OCI-LY7 (cell line): Measurements from ENCODE around the gene MSLN. TPM values are rescaled to one million over a fixed set of nuclear protein-coding genes. Genes with fewer than 3 reads are reported as not detected.
A peak's percentile ranks its signal among the peaks of the same experiment; 100 is the strongest.

Source experiments
- BruUV-seq: library from RNA; stranded (reverse); fragments of 400-500 nt; replicated peaks from 2 replicates; lab custom pipeline; 2021; lab: Mats Ljungman, UMichigan
- CTCF ChIA-PET: fragments of 300-600 bp; sonication (Branson Sonifier 250); formaldehyde crosslinking; loops from one replicate; lab custom pipeline; 2022; ENCODE audit warnings: antibody characterized with exemption; ENCODE audit not compliant: unreplicated experiment; lab: Charles Lee
- POLR2A ChIA-PET: fragments of 300-600 bp; sonication (Branson Sonifier 250); formaldehyde crosslinking; loops from one replicate; lab custom pipeline; 2022; ENCODE audit warnings: antibody characterized with exemption; lab: Charles Lee
- DNase-seq: peaks from one replicate; pipeline ENCODE4 v3.0.0-alpha.2; 2015; ENCODE audit warnings: low spot score
- H2AFZ ChIP-seq: fragments of 200-600 bp; sonication (generic), shearing (Covaris generic); 2 replicates; pipeline ENCODE4 v1.6.1; 2014; ENCODE audit warnings: mild to moderate bottlenecking, antibody characterized with exemption, low read length, moderate library complexity
- H3K27ac ChIP-seq: fragments of 200-600 bp; sonication (generic); 2 replicates; pipeline ENCODE4 v1.5.1; 2014; ENCODE audit warnings: mixed run types, low read depth, mild to moderate bottlenecking, moderate library complexity, low read length, inconsistent platforms; ENCODE audit not compliant: poor library complexity, severe bottlenecking
- H3K36me3 ChIP-seq: fragments of 200-600 bp; sonication (generic); 2 replicates; pipeline ENCODE4 v1.6.1; 2014; ENCODE audit warnings: mild to moderate bottlenecking, antibody characterized with exemption, low read length, moderate library complexity, mixed read lengths; ENCODE audit not compliant: insufficient read depth
- H3K4me1 ChIP-seq: fragments of 200-600 bp; sonication (generic); 2 replicates; pipeline ENCODE4 v1.5.1; 2014; ENCODE audit warnings: mild to moderate bottlenecking, low read length; ENCODE audit not compliant: insufficient read depth, poor library complexity, severe bottlenecking
- H3K4me2 ChIP-seq: fragments of 200-600 bp; sonication (generic); 2 replicates; pipeline ENCODE4 v1.6.1; 2014; ENCODE audit warnings: mild to moderate bottlenecking, low read length
- H3K4me3 ChIP-seq: fragments of 200-600 bp; sonication (generic); 2 replicates; pipeline ENCODE4 v1.5.1; 2014; ENCODE audit warnings: mild to moderate bottlenecking, low read depth, low read length; ENCODE audit not compliant: poor library complexity, severe bottlenecking
- H3K79me2 ChIP-seq: fragments of 200-600 bp; sonication (generic); 2 replicates; pipeline ENCODE4 v1.6.1; 2016; ENCODE audit warnings: low read depth, mild to moderate bottlenecking, low read length, moderate library complexity, mixed read lengths; ENCODE audit not compliant: insufficient read depth
- H3K9me2 ChIP-seq: fragments of 200-600 bp; sonication (generic); 2 replicates; pipeline ENCODE4 v1.6.1; 2016; ENCODE audit warnings: mild to moderate bottlenecking, low read length, mixed read lengths; ENCODE audit not compliant: insufficient read depth
- H3K9me3 ChIP-seq: fragments of 200-600 bp; sonication (generic); 2 replicates; pipeline ENCODE4 v1.6.1; 2014; ENCODE audit warnings: mild to moderate bottlenecking, mixed run types, low read length, mixed read lengths
- H4K20me1 ChIP-seq: fragments of 200-600 bp; sonication (generic); 2 replicates; pipeline ENCODE4 v1.6.1; 2014; ENCODE audit warnings: mild to moderate bottlenecking, antibody characterized with exemption, low read length, moderate library complexity, mixed read lengths; ENCODE audit not compliant: insufficient read depth
- CTCF ChIP-seq: fragments of 200-600 bp; sonication (generic); conservative IDR thresholded peaks from 2 replicates; pipeline ENCODE4 v1.5.1; 2014; ENCODE audit warnings: mild to moderate bottlenecking, antibody characterized with exemption, low read length, moderate library complexity, mixed read lengths
- EZH2phosphoT487 ChIP-seq: fragments of 200-600 bp; sonication (generic); IDR thresholded peaks from 2 replicates; pipeline ENCODE4 v1.6.1; 2018; ENCODE audit warnings: low read depth, borderline replicate concordance, mild to moderate bottlenecking, mixed run types, antibody characterized with exemption, low read length, moderate library complexity, mixed read lengths
- intact Hi-C: fragments of 100-400 bp; cut with micrococcal nuclease; formaldehyde crosslinking; loops from one replicate; pipeline ENCODE4 v1.10.0; 2022; ENCODE audit not compliant: unreplicated experiment
- total RNA-seq, 2 experiments: library from RNA; depleted of rRNA in 1 of 2; stranded (reverse); fragments of >200 nt in 1 of 2; shearing (Covaris generic) in 1 of 2; gene quantifications; 2 replicates each; pipeline ENCODE4 v1.2.3, GENCODE V29; 2014 to 2022

MSLN gene
- total RNA-seq, 2 experiments from 2014 or later = 0.13 to 0.44 TPM

GRCh38 chr16:723695-724094 is 36.8 kb upstream of the MSLN start:
- H3K27ac ChIP-seq = no peak overlapping the region
- peak overlapping the region; percentile 27 for H3K4me2 ChIP-seq
- no peak for DNase-seq
- ChIA-PET POLR2A (no interaction called here), CTCF (no interaction called here)
- H3K9me3 ChIP-seq = no peaks in the 10 kb centered on the region
- no peaks in the 10 kb centered on the region for H3K79me2 ChIP-seq
- TF ChIP-seq CTCF = no peak
- TF ChIP-seq EZH2phosphoT487 = no peak
- H3K4me3 ChIP-seq = no peak overlapping the region
- H2AFZ ChIP-seq = no peak overlapping the region
- no peaks in the 10 kb centered on the region for H4K20me1 ChIP-seq
- no TSS peak for BruUV-seq
- no peaks in the 10 kb centered on the region for H3K9me2 ChIP-seq
- intact Hi-C loops = loop anchor here (5.0 kb wide), 1 partner anchor 41 kb away; the partner anchor contains the start of genes JMJD8 and STUB1
- H3K4me1 ChIP-seq = peaks cover 63% of the 10 kb centered on the region
- H3K36me3 ChIP-seq = 0 out of 2 replicates have a peak, but pooled peaks cover 10% of the 10 kb centered on the region

- no peak overlapping the region for H3K27ac ChIP-seq
Measured at GRCh38 chr16:724188-725040, 36.1 kb upstream of the MSLN start.

More at GRCh38 chr16:724188-725040, 36.1 kb upstream of the MSLN start:
- DNase-seq = no peak
- Histone ChIP-seq H3K9me2 (no peaks in the 10 kb centered on the region), H3K9me3 (no peaks in the 10 kb centered on the region), H3K79me2 (no peaks in the 10 kb centered on the region), H3K4me3 (no peak overlapping the region), H2AFZ (no peak overlapping the region), H3K4me1 (peaks cover 56% of the 10 kb centered on the region), H3K4me2 (peak overlapping the region; percentile 27), H4K20me1 (no peaks in the 10 kb centered on the region), H3K36me3 (peaks cover 13% of the 10 kb centered on the region; the same call in 1 of the 2 replicates)
- CTCF ChIA-PET = no interaction called here
- no TSS peak for BruUV-seq
- intact Hi-C loops = loop anchor here (5.0 kb wide), 1 partner anchor 42 kb away; the partner anchor contains the start of genes JMJD8 and STUB1
- no peak for TF ChIP-seq CTCF
- no peak for TF ChIP-seq EZH2phosphoT487
- POLR2A ChIA-PET = interaction anchor here (1.7 kb wide), 1 partner anchor 12 kb away, joined by 6 read pairs; no protein-coding TSS in a partner anchor
